Neural cell (in vitro differentiated cells): ENCODE data around the gene DERA. TPM values are rescaled to one million over a fixed set of nuclear protein-coding genes. Genes with fewer than 3 reads are reported as not detected.

Experiments used
- H2AFZ ChIP-seq: fragments of 200-600, 300-800 bp; sonication (generic), shearing (Covaris generic); 2 replicates; pipeline ENCODE4 v1.6.0; 2014; ENCODE audit warnings: low read depth, mild to moderate bottlenecking, antibody characterized with exemption, low read length, moderate library complexity
- H3F3A ChIP-seq: fragments of 200-600 bp; shearing (Covaris generic); 2 replicates; pipeline ENCODE4 v1.6.1; 2016; ENCODE audit warnings: mild to moderate bottlenecking, moderate library complexity, mixed read lengths, antibody characterized with exemption, low read length; ENCODE audit not compliant: insufficient read depth, poor library complexity, severe bottlenecking
- H3K27ac ChIP-seq: fragments of 200-600, 300-800 bp; sonication (generic), shearing (Covaris generic); 2 replicates; pipeline ENCODE4 v1.5.1; 2014; ENCODE audit warnings: mild to moderate bottlenecking, low read length, moderate library complexity
- H3K27me3 ChIP-seq: fragments of 300-800, 200-600 bp; sonication (generic), shearing (Covaris generic); 2 replicates; pipeline ENCODE4 v1.6.0; 2014; ENCODE audit warnings: mild to moderate bottlenecking, low read depth, low read length, moderate library complexity; ENCODE audit not compliant: insufficient read depth
- H3K36me3 ChIP-seq: fragments of 300-800, 200-600 bp; sonication (generic), shearing (Covaris generic); 2 replicates; pipeline ENCODE4 v1.5.1; 2014; ENCODE audit warnings: mild to moderate bottlenecking, antibody characterized with exemption, low read length, moderate library complexity; ENCODE audit not compliant: insufficient read depth
- H3K4me2 ChIP-seq: fragments of 300-800, 200-600 bp; sonication (generic), shearing (Covaris generic); 2 replicates; pipeline ENCODE4 v1.6.0; 2014; ENCODE audit warnings: mild to moderate bottlenecking, low read length
- H3K4me3 ChIP-seq: fragments of 300-800, 200-600 bp; sonication (generic), shearing (Covaris generic); 2 replicates; pipeline ENCODE4 v1.5.1; 2014; ENCODE audit warnings: mild to moderate bottlenecking, low read length, moderate library complexity
- H3K79me2 ChIP-seq: fragments of 200-600 bp; shearing (Covaris generic); replicated peaks from 2 replicates; pipeline ENCODE4 v1.6.0; 2014; ENCODE audit warnings: mild to moderate bottlenecking, low read length, moderate library complexity; ENCODE audit not compliant: insufficient read depth
- H3K9ac ChIP-seq: fragments of 300-800, 200-600 bp; sonication (generic), shearing (Covaris generic); 2 replicates; pipeline ENCODE4 v1.6.1; 2016; ENCODE audit warnings: mild to moderate bottlenecking, low read length, mixed read lengths
- H3K9me2 ChIP-seq: fragments of 200-600 bp; shearing (Covaris generic); 2 replicates; pipeline ENCODE4 v1.6.1; 2016; ENCODE audit warnings: mild to moderate bottlenecking, low read length, mixed read lengths; ENCODE audit not compliant: insufficient read depth
- H3K9me3 ChIP-seq: fragments of 200-600, 300-800 bp; sonication (generic), shearing (Covaris generic); 2 replicates; pipeline ENCODE4 v1.6.1; 2016; ENCODE audit warnings: mild to moderate bottlenecking, mixed run types, low read length, moderate library complexity, mixed read lengths
- H4K20me1 ChIP-seq: fragments of 200-600 bp; shearing (Covaris generic); 2 replicates; pipeline ENCODE4 v1.6.1; 2016; ENCODE audit warnings: mild to moderate bottlenecking, mixed run types; ENCODE audit not compliant: insufficient read depth
- CTCF ChIP-seq: fragments of 450-650 bp; IDR thresholded peaks from 2 replicates; pipeline ENCODE4 v1.5.1; 2014; ENCODE audit warnings: antibody characterized with exemption, mild to moderate bottlenecking, moderate library complexity; ENCODE audit not compliant: poor library complexity, severe bottlenecking
- EP300 ChIP-seq: fragments of 450-650 bp; conservative IDR thresholded peaks from 2 replicates; pipeline ENCODE4 v1.6.1; 2014; ENCODE audit warnings: antibody characterized with exemption, mild to moderate bottlenecking, moderate library complexity; ENCODE audit not compliant: poor library complexity, severe bottlenecking
- EZH2 ChIP-seq: fragments of 200-600, 300-800 bp; shearing (Covaris generic), sonication (generic); IDR thresholded peaks from 2 replicates; pipeline ENCODE4 v1.6.1; 2014; ENCODE audit warnings: antibody characterized with exemption, low read length, borderline replicate concordance, mild to moderate bottlenecking; ENCODE audit not compliant: insufficient read depth, poor library complexity, severe bottlenecking
- MXI1 ChIP-seq: fragments of 450-650 bp; conservative IDR thresholded peaks from 2 replicates; pipeline ENCODE4 v1.6.1; 2014; ENCODE audit warnings: antibody characterized with exemption, mild to moderate bottlenecking; ENCODE audit not compliant: poor library complexity, severe bottlenecking
- POLR2AphosphoS5 ChIP-seq: IDR thresholded peaks from 2 replicates; pipeline ENCODE4 v1.6.1; 2012
- RAD21 ChIP-seq: fragments of 450-650 bp; conservative IDR thresholded peaks from 2 replicates; pipeline ENCODE4 v1.6.1; 2014; ENCODE audit warnings: antibody characterized with exemption, mild to moderate bottlenecking, moderate library complexity
- REST ChIP-seq: IDR thresholded peaks from 2 replicates; pipeline ENCODE4 v1.6.1; 2012; ENCODE audit warnings: borderline replicate concordance
- SMC3 ChIP-seq: fragments of 450-650 bp; conservative IDR thresholded peaks from 2 replicates; pipeline ENCODE4 v1.6.1; 2014; ENCODE audit warnings: antibody characterized with exemption, mild to moderate bottlenecking, moderate library complexity; ENCODE audit not compliant: poor library complexity
- TAF1 ChIP-seq: IDR thresholded peaks from 2 replicates; pipeline ENCODE4 v1.6.1; 2012; ENCODE audit warnings: low read depth
- polyA plus RNA-seq: library from polyadenylated mRNA; depleted of rRNA; stranded (reverse); fragments of >200 nt; gene quantifications from 2 replicates; pipeline ENCODE4 v1.2.3, GENCODE V29; 2014

Gene DERA
- polyA plus RNA-seq, 1 donor from 2014 or later, result 7.7 TPM

GRCh38 chr12:15996254-15996653 is 85.1 kb downstream of the DERA start:
- no peak overlapping the region for H2AFZ ChIP-seq
- no peak overlapping the region for H3K9ac ChIP-seq
- no peaks in the 10 kb centered on the region for H3K79me2 ChIP-seq
- no peak overlapping the region for H3K4me3 ChIP-seq
- H3K9me3 ChIP-seq, result no peaks in the 10 kb centered on the region
- H3K27ac ChIP-seq, result no peak overlapping the region
- no peaks in the 10 kb centered on the region for H4K20me1 ChIP-seq
- no peaks in the 10 kb centered on the region for H3K27me3 ChIP-seq
- no peaks in the 10 kb centered on the region for H3F3A ChIP-seq
- TF ChIP-seq POLR2AphosphoS5, result no peak
- no peak overlapping the region for H3K4me2 ChIP-seq
- no peaks in the 10 kb centered on the region for H3K36me3 ChIP-seq
- no peaks in the 10 kb centered on the region for H3K9me2 ChIP-seq

- Histone ChIP-seq H2AFZ (no peak overlapping the region), H3K79me2 (no peaks in the 10 kb centered on the region), H3K4me3 (no peak overlapping the region), H3K9me3 (no peaks in the 10 kb centered on the region), H3F3A (no peaks in the 10 kb centered on the region), H3K9me2 (no peaks in the 10 kb centered on the region), H3K9ac (no peak overlapping the region), H4K20me1 (no peaks in the 10 kb centered on the region), H3K27ac (no peak overlapping the region), H3K4me2 (no peak overlapping the region), H3K36me3 (no peaks in the 10 kb centered on the region), H3K27me3 (no peaks in the 10 kb centered on the region)
- TF ChIP-seq EZH2, result no peak
- no peak for TF ChIP-seq RAD21
- TF ChIP-seq REST, result no peak
- no peak for TF ChIP-seq MXI1
- no peak for TF ChIP-seq SMC3
- TF ChIP-seq CTCF, result no peak
- no peak for TF ChIP-seq EP300
- TF ChIP-seq TAF1, result no peak
- TF ChIP-seq POLR2AphosphoS5, result no peak
Observed at GRCh38 chr12:15996948-15997347, 85.8 kb downstream of the DERA start.

- no peaks in the 10 kb centered on the region for H3K9me2 ChIP-seq
- H3K79me2 ChIP-seq, result no peaks in the 10 kb centered on the region
- TF ChIP-seq MXI1, result no peak
- no peak for TF ChIP-seq RAD21
- no peak for TF ChIP-seq REST
- no peak for TF ChIP-seq SMC3
- TF ChIP-seq TAF1, result no peak
- no peak for TF ChIP-seq EP300
- TF ChIP-seq EZH2, result no peak
- no peak for TF ChIP-seq CTCF
- TF ChIP-seq POLR2AphosphoS5, result no peak
- H3K9me3 ChIP-seq, result no peaks in the 10 kb centered on the region
- H3K4me3 ChIP-seq, result no peak overlapping the region
- H3K36me3 ChIP-seq, result no peaks in the 10 kb centered on the region
- H3K27ac ChIP-seq, result no peak overlapping the region
- no peaks in the 10 kb centered on the region for H3F3A ChIP-seq
- no peak overlapping the region for H3K4me2 ChIP-seq
- no peaks in the 10 kb centered on the region for H3K27me3 ChIP-seq
- no peak overlapping the region for H2AFZ ChIP-seq
- no peak overlapping the region for H3K9ac ChIP-seq
- no peaks in the 10 kb centered on the region for H4K20me1 ChIP-seq
Observed at GRCh38 chr12:15997910-15998309, 86.8 kb downstream of the DERA start.
